GM21576 (cell line): ENCODE results near the gene ENDOD1.

Experiments used
- ATAC-seq: cut with Tn5 transposase; IDR thresholded peaks from one replicate; pipeline ENCODE4 v1.9.1; 2021; ENCODE audit warnings: mild to moderate bottlenecking, moderate library complexity; ENCODE audit not compliant: unreplicated experiment

Gene ENDOD1

DNA sequence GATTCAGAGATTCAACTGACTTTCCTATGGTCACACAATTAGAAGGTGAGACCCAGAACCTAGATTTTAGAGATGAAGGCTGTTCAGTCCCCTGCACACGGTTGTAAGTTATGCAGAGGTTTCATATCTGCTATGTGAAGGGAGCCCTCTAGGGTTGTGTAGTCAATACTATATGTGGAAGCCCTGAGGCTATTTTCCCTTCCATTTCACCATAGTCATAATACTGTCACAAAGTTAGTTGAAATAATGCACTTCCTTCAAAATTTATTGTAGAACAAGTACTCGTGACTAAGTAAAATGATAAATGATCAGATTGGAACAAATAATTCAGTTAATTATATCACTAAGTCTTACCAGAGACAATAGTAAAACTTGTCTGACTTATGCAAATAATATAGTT is 48.8 kb downstream of the ENDOD1 start:
- peak; percentile 87 for ATAC-seq

DNA sequence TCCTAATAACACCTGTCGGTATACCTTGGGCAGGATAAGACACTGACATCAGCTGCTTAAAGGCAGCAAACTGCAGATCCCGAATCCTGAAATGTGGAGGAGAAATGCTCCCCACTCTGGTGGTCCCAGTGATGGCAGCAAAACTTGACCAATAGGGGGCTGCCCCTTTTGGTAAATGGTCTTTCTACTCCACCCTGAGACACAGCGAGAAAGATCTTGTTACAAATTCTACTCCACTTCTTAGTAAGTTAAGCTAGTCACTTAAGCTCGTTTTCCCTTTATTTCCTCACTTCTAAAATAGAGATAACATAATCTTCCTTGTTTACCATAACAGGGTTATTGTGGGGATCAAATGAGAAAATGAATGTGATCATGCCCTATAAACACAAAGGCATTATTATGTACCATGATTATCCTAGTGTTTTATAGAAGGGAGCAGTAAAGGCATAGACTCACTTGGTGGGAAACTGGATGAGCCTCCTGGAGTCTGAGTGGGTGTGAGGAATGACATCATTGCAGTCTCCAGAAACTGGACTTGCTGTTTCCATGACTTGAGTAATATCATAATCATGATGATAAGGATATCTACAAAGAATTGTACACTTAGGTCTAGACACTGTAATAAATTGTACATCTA is 50.9 kb downstream of the ENDOD1 start:
- no peak for ATAC-seq

DNA sequence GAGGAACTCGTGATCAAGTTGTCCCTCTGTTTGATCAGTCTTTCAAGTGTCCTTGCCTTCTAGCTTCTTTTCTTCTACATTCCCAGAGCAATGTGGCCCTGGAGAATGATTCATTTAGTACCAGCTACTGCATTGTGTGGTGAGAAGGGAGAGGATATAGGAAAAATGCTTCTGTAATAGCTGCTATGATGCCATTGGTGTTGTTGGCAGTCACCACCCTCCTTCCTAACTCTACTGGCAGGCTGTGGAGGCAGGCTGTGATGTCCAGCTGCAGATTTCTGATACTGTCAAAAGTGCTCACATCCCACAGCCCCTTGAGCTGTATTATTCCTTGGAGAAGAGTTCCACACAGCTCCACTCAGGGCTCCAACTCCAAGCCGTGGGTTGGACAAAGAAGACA is 52.8 kb downstream of the ENDOD1 start:
- ATAC-seq, result no peak

DNA sequence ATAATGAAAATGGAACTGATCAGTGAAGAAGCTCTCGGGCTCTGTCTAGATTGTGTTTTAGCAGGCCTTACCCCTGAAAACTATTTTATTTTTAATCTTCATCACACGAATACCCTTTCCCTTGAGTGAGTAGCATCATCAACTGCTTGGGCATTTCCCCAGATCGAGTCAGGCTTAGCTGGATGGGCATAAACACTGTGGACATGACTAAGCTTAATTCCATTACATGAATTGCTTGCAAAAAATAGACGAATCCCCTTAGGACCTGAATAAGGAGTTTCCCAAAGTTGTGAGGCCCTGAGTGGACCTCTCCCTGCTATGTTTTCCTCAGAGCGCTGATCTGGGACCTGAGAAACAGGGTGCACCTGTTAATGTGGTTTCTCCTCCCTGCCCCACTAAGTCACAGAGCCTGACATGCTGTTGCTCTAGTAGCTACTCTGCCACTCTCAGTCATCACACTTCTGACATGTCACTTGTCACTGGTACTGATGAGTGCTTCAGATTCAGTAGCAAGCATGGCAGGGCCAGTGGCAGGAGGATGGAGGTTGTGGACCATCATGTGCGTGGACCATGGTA is 53.5 kb downstream of the ENDOD1 start:
- no peak for ATAC-seq

DNA sequence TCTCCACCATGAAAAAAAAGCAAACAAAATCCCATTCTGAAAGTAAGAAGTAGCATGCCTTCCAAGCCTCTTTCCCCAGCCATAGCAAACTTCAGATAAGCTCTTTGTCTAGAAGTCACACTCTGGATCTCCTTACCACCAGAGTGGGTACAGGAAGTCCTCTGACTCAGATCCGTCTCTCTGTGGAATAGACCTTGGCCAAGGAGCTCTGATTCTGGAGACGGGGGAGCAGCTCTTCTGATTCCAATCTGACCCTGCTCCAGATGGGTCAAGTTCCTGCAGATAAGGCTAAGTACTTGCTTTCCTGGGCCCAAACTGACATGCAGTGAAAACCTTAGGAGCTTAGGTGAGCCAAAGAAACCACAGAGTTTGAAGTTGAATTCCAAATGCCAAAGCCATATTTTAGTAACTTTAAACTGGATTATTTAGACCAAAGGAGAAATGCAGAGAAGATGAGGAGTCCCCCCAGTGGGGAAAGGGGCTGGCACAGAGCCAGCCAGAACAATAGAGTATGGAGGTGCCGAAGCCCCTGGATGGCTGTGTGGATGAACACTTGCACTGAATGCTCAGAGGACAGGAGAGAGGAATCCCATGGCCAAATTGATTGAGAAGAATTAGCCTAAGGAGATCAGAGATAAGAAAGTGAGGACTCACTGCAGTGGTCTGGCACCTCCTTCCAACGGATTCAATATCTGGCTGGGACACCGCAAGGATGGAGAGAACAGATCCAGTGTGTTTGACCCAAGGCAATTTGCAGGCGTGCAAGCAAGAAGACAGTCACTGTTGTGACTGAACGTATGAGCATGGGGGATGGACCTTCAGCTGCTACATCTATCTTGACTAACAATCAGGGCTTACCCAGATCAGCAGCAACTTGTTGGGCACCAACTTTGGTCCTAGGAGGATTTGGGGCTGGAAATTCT is 54.9 kb downstream of the ENDOD1 start:
- no peak for ATAC-seq

DNA sequence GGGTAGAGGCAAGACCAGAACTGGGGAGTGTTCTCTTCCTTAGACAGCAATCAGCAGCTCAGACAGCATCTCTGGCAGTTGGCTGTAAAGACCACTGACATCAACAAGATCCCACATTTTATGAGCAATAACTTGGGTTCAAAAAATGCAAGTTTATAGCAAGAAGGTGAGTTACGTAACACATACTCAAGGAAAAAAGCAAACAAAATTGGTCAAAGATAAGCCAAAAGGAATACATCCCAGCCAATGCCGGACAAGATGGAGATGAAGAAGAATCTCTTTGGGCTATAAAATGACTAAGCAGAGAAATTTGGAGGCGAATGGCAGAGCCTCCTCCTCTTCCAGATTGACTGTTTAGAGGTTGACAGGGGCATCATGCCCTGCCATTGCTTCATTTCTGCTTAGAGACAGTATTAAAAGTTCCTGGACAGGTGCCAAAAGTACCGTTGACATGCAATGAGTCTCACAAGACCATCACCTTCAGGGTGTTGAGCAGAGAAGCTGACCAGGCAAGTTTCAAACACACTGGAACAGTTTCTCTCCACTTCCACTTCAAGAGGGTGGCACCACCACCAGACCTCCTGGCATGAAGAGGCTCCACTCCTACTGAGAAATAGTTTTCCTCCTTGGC is 55.9 kb downstream of the ENDOD1 start:
- no peak for ATAC-seq

DNA sequence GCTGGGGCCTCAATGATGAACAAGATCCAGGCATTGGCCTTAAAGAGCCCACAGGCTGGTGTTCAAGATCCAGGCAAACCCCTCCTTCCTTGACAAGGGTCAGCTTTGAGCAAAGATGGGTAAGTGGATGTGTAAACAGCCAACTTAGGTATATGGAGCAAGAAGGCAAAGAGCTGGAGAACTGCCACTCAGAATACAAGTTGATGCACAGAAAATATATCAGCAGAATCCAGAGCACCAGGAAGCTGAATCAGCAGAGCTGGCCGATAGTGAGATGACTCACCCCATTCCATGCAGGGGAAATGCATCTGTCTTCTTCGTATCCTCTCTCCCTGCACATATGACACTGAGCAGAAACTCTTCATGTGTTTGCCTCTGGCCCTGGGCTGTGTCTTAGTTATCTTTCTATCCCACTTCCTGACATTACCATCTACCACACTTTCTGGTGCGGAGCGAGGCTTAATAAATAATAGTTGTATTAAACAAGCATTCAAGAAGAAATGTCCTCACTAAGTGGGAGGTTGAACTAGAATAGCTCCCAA is 57.8 kb downstream of the ENDOD1 start:
- no peak for ATAC-seq

DNA sequence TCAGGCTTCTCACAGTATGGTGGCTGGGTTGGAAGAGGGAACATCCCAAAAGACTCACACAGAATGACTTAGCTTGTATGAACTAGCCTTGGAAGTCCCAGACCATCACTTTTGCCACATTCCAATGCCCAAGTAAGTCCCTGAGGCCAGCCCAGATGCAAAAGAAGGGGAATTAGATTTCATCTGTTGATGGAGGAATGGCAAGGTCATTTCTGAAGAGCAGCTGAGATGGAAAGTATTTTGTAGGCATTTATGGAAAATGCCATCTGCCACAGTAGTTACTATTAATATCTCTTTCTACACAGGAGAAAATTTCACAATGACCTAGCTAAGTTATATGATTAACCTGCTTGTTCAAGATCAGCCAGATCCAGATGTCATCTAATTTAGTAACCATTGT is 58.8 kb downstream of the ENDOD1 start:
- no peak for ATAC-seq

DNA sequence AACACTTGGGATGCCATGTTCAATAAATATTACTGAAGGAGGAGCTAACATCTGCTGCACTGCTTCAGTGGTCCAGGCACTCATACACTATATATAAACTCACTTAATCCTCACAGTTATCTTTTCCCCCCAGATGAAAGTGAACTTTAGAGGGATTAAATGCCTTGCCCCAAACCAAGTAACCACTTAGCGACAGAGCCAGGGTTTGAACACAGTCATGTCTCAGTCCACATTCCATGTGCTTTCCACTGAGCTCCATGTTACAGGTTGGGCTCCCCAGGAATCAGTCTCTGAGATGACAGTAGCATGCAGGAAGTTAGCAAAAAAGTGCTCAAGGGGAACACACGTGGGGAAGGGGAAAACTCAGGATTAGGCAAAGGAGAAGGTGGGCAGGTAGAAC is 59.3 kb downstream of the ENDOD1 start:
- no peak for ATAC-seq

DNA sequence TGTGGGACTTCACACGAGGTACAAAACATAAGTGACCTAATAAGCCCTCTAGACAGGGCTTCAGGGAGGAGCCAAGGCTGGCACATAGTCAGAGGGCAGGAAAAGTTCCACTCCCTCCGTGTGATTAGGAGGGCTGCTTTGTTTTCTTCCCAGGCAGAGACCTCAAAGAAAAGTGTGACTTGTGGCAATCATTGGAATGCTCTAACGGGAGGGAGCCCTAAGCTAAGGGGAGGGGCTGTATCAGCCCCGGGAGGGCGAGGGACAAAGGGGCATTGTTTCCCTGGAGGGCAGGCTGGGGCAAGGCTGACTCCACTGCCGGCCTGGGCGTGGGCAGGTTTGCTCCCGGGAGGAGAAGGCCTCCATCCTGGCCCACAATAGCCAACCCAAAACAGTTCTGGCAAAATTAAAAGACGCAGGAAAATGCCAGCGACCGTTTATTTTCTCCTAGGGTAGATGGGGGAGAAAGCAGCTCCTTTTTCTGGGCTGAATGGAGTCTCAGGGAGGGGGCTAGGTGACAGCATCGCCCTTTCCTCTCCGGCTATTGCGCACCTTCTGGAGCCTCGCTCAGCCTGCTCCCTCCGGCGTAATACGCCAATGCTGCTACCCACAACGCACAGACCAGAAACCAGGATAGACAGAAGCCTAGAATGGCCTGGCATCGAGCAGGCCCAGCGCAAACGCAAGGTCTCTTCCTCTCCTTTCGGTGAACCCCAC is 60.2 kb downstream of the ENDOD1 start:
- no peak for ATAC-seq

DNA sequence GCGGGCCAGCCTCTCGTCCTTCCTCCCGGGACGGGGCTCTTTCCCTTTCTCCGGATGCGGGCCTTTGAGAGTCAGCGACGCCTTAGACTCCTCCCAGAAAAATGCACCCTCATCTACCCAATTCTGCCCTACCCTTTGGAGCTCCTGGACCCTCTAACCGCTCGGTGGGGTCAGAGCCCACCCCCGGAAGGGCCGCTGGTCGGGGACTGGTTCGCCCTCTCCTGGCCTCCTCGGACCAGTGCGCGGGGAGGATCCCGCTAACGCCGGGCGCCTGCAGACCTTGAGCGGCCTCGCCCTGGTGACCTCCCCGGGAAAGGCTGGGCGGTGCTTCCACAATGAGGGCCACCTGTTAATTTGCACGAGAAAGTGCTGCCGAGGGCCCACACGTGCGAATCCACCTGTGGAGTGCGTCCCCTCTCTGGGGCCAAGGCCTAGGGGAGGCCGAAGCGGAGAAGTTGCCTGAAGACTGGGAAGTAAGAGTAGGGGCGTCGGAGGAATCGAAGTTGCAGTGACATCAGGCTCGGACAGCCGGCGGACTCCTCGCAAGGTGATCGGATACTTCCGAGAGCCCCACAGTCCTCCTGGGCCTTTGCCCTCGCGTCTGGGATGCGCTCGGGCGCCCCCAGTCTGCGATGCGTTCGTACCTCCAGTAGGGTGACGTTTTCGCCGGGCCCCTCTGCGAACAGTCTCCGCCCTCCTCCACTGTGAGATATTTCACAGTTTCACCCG is 61.5 kb downstream of the ENDOD1 start:
- peak; percentile 83 for ATAC-seq

DNA sequence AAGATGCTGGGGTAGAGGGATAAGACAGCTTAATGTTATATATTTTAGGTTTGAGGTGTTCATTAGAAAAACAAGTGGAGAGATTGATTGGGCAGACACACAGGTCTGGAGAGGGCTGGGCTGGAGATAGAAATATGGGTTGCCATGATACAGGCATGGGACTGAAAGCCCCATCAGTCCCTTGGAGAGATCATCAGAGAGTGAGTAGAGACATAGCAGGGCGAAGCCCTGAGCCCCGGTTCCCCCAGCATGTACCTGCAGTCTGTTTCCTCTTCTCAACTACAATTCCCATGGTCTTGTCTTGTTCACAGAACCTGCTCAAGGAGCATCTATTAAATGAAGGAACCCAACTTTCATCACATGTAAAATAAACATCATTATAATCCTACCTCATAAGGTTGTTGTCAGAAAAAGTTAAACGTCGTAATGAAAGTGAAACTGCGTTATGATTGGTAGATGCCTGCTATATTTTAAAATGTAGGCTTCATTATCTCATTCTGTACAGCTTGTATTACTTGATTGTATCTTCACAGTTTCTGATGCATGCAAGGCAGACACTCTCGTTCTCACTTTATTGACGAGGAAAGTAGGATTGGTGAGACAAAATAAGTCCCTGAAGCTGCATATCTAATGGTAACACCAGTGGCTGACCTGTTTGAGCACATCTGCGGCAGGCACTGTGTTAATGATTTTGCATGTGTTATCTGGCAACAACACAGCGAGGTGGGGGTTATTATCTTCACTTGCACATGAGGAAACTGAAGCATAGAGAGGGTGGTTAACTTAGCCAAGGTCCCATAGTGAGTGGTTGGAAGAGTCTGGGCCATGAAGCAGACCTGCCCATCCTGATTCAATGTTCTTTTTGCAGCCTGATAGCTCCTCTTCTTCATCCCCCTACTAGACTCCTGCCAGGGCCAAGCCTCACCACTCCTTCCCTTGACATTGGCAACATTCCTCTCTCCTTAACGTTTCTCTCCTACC is 63.5 kb downstream of the ENDOD1 start:
- no peak for ATAC-seq

DNA sequence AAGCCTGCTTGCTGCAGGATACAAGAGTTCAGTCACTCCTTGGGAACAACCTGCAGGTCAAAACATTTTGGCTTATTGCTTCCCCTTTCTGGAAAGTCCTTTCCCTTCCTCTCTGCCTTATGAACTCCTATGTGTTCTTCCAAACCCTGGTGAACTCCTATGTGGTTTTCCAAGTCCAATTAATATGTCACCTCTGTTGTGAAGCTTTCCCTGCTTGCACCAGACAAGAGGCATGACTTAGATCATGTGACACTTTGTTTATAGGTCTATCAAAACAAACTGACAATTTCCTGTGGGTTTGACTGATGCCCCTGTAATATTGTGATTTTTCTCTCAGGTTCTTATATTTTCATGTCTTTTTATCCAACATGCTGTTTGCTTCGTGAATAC is 64.2 kb downstream of the ENDOD1 start:
- ATAC-seq, result no peak

DNA sequence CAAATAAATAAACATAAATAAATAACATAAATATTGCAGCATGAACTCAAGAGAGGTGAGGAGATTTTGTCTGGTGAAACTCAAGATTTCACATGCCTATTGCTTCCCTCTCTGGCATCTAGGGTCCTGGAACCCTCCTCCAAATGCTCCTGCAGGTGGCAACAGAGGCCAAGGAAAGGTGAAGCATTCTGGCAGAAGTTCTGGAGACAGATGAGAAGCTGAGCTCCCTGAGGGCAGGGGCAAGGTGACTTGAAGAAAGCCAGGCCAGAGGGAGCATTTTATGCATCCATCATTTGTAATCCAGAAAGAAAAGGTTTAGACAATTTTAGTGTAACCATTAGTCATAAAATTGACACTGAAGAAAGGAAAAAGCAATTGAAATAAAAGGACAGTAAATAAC is 64.9 kb downstream of the ENDOD1 start:
- ATAC-seq, result no peak

DNA sequence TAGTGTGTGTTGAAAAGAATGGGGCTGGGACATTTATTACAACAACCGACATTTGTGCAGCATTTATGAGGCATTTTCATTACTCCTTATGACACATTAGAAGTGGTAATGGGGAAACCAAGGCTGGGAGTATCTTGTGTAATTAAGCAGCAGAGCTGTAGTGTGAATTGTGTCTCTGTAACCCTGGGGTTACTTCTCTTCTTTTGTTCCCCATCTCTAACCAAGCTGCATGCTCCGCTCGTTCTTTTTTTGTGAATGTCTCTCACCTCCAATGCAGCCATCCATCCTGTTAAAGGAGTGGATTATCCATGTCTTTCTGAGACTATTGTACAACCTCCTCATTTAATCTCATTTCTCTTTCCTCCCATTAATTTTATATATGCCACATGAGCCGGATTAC is 65.7 kb downstream of the ENDOD1 start:
- no peak for ATAC-seq

DNA sequence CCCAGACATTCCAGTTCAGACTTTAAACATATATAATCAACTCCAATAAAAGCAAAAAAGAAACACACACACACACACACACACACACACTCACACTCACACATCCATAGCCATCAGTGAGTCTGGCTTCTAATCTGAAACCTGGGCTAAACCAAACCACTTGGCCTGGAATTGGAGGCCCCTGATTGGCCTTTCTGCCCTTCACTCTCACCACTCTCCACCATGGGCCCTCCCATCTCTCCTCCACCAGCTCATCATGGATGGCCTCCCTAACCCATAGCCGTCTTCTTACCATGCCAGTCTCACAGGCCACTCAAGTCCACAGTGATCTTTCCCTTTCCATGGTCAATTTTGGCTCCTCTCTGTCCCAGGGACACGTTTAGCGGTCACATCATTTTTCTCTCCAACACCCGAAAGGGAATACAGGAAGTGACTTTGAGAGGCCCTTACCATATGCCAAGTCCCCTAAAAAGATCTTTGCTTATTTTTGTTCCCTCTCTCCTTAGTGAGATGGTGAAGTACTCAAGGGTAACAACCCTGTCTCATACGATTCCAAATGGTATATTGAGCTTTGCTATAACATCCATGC is 66.6 kb downstream of the ENDOD1 start:
- ATAC-seq, result no peak

DNA sequence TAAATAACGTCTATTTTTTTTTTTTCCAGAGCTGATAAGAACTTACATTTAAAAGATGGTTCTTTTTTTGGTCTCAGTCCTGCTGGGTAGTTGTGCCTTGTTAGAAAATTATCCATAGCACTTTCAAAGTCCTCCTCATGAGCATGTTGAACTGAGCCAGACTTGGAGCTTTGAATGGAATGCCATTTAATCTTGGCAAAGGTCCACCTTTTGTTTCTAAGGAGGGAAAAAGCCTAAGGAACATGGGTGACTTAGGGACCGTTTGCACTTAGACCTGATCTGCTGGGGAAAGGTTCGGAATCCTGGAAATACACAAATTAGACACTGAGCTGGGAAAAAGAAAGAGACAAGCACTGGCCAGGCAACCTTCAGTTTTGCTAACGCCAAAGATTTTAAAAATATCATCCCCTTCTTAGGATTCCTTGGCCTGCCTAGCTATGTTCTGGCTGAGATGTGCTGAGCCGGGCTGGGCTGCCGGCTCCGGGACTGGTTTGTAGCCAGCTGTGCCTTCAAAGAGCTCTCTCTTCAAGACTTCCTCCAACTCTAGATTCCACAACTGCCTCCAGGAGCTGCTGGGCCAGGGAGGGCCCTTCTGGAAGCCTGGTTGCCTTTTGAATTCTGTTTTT is 67.4 kb downstream of the ENDOD1 start:
- ATAC-seq, result no peak

DNA sequence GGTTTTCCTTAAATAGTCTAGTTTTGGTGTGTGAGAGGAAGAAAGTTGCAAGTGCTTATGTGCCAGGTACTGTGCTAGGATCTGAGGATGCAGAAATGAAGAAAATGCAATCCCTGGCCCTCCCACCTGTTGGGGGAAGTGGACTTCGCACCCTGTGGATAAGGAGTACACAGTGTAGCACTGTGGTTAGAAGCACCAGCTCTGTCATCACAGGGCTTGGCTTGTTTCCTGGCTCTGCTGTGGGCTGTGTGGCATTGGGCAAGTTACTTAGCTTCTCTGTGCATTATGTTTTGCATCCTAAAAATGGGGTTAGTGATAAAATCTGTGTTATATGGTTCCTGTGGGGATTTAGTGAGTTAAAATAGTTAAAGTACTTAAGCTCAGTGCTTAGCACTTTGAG is 68.2 kb downstream of the ENDOD1 start:
- ATAC-seq, result no peak
